AG04450 (cell line): ENCODE measurements around the gene IGFL2. TPM values are rescaled to one million over a fixed set of nuclear protein-coding genes. Genes with fewer than 3 reads are reported as not detected.

Experiments used
- CTCF ChIA-PET: fragments of 300-600, 350-600 bp; formaldehyde crosslinking; extraction: SDS; loops from one replicate; lab custom pipeline; 2022; ENCODE audit warnings: antibody characterized with exemption, inconsistent platforms; lab: Charles Lee
- POLR2A ChIA-PET: fragments of 350-600 bp; formaldehyde crosslinking; extraction: SDS; loops from one replicate; lab custom pipeline; 2021; ENCODE audit warnings: antibody characterized with exemption, inconsistent platforms; lab: Yijun Ruan, JAX
- DNase-seq: peaks from one replicate; pipeline ENCODE4 v3.0.0-alpha.2; 2011; ENCODE audit warnings: low read depth, low spot score
- H3K27ac ChIP-seq: one replicate; pipeline ENCODE4 v1.5.1; 2012; ENCODE audit warnings: low read depth, low read length, control low read depth
- H3K27me3 ChIP-seq: one replicate; pipeline ENCODE4 v1.6.0; 2012; ENCODE audit warnings: low read length; ENCODE audit not compliant: control insufficient read depth, insufficient read depth
- H3K4me3 ChIP-seq: 2 replicates; pipeline ENCODE4 v1.5.1; 2011; ENCODE audit warnings: mild to moderate bottlenecking, low read depth, low read length, control low read depth
- H3K9me3 ChIP-seq: 2 replicates; pipeline ENCODE4 v1.5.1; 2012; ENCODE audit warnings: low read length; ENCODE audit not compliant: control insufficient read depth, insufficient read depth
- CTCF ChIP-seq: IDR thresholded peaks from 2 replicates; pipeline ENCODE4 v1.5.1; 2011; ENCODE audit warnings: low read depth, low read length, control low read depth, inconsistent platforms
- polyA plus RNA-seq: library from polyadenylated mRNA; depleted of rRNA; stranded (reverse); fragments of >200 nt; gene quantifications from 2 replicates; pipeline ENCODE4 v1.2.3, GENCODE V29; 2011

IGFL2 gene
- polyA plus RNA-seq, 1 experiment = not detected

- DNase-seq = no peak
- no peaks in the 10 kb centered on the region for H3K9me3 ChIP-seq
- H3K27ac ChIP-seq = no peak overlapping the region
- peaks cover 48% of the 10 kb centered on the region for H3K27me3 ChIP-seq
- no peak for TF ChIP-seq CTCF
- ChIA-PET POLR2A (no interaction called here), CTCF (no interaction called here)
- H3K4me3 ChIP-seq = no peak overlapping the region
Measured at GRCh38 chr19:46109876-46110275, 38.2 kb upstream of the IGFL2 start.

DNA sequence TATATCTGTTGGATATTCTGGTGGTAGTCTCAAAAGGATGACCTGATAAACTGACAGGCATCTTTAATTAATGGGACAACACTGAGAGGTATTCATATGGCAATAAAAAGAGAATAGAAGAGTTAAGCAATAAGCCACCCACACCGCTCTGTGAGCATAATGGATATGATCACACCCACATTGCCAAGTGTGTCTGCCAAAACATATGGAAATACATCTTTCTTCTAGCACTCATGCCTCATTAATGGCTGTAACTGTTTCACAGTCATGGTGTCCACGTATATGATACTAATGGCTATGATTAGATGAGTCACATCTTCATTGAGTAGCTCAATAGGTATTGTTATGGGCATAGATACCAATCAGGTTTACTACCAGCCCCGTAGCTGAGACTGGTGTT, 36.7 kb upstream of the IGFL2 start:
- no peak overlapping the region for H3K4me3 ChIP-seq
- peaks cover 41% of the 10 kb centered on the region for H3K27me3 ChIP-seq
- ChIA-PET POLR2A (no interaction called here), CTCF (no interaction called here)
- H3K27ac ChIP-seq = no peak overlapping the region
- no peak for DNase-seq
- no peak for TF ChIP-seq CTCF
- no peaks in the 10 kb centered on the region for H3K9me3 ChIP-seq

GRCh38 chr19:46112527-46112926, 35.5 kb upstream of the IGFL2 start:
- peaks cover 35% of the 10 kb centered on the region for H3K27me3 ChIP-seq
- no peak for DNase-seq
- H3K9me3 ChIP-seq = no peaks in the 10 kb centered on the region
- ChIA-PET CTCF (no interaction called here), POLR2A (no interaction called here)
- no peak overlapping the region for H3K27ac ChIP-seq
- H3K4me3 ChIP-seq = no peak overlapping the region
- no peak for TF ChIP-seq CTCF

- ChIA-PET POLR2A (no interaction called here), CTCF (no interaction called here)
- Histone ChIP-seq H3K27ac (no peak overlapping the region), H3K4me3 (no peak overlapping the region), H3K9me3 (no peaks in the 10 kb centered on the region), H3K27me3 (peaks cover 41% of the 10 kb centered on the region)
- no peak for TF ChIP-seq CTCF
- no peak for DNase-seq
Measured at GRCh38 chr19:46113726-46114125, 34.3 kb upstream of the IGFL2 start.

GRCh38 chr19:46115396-46116106, 32.5 kb upstream of the IGFL2 start:
- no peak for TF ChIP-seq CTCF

More at GRCh38 chr19:46115396-46116106, 32.5 kb upstream of the IGFL2 start:
- peaks cover 46% of the 10 kb centered on the region for H3K27me3 ChIP-seq
- peaks cover 8% of the 10 kb centered on the region for H3K9me3 ChIP-seq
- peak; percentile 39 for DNase-seq
- POLR2A ChIA-PET = interaction anchor here (0.6 kb wide), 1 partner anchor 24 kb away, joined by 3 read pairs; no protein-coding TSS in a partner anchor
- CTCF ChIA-PET = interaction anchor here (0.6 kb wide), 2 partner anchors 186 to 1533 kb away, joined by 3 to 4 read pairs; no protein-coding TSS in a partner anchor
- H3K27ac ChIP-seq = peak overlapping the region; percentile 43
- no peak overlapping the region for H3K4me3 ChIP-seq
